MM.1S (cell line): Measurements from ENCODE around the gene BCOR.

ENCODE experiments used
- DNase-seq: peaks from one replicate; pipeline ENCODE4 v3.0.0-alpha.2; 2015
- H2AFZ ChIP-seq: fragments of 300-600 bp; sonication (generic); 2 replicates; pipeline ENCODE4 v1.6.0; 2016; ENCODE audit warnings: antibody characterized with exemption, low read length
- H3F3A ChIP-seq: fragments of 300-600 bp; sonication (generic); 2 replicates; pipeline ENCODE4 v1.6.1; 2016; ENCODE audit warnings: mild to moderate bottlenecking, antibody characterized with exemption, low read length, moderate library complexity, mixed read lengths; ENCODE audit not compliant: insufficient read depth
- H3K27ac ChIP-seq: fragments of 300-600 bp; sonication (generic); 2 replicates; pipeline ENCODE4 v1.5.1; 2016; ENCODE audit warnings: mild to moderate bottlenecking, low read length
- H3K27me3 ChIP-seq: fragments of 300-600 bp; sonication (generic); replicated peaks from 2 replicates; pipeline ENCODE4 v1.6.0; 2016; ENCODE audit warnings: low read length; ENCODE audit not compliant: insufficient read depth
- H3K36me3 ChIP-seq: fragments of 300-600 bp; sonication (generic); replicated peaks from 2 replicates; pipeline ENCODE4 v1.6.1; 2016; ENCODE audit warnings: mild to moderate bottlenecking, low read length, mixed read lengths; ENCODE audit not compliant: insufficient read depth
- H3K4me1 ChIP-seq: fragments of 300-600 bp; sonication (generic); 2 replicates; pipeline ENCODE4 v1.6.1; 2016; ENCODE audit warnings: low read length, mixed read lengths
- H3K4me2 ChIP-seq: fragments of 300-600 bp; sonication (generic); 2 replicates; pipeline ENCODE4 v1.6.0; 2016; ENCODE audit warnings: low read depth, low read length
- H3K4me3 ChIP-seq: fragments of 300-600 bp; sonication (generic); 2 replicates; pipeline ENCODE4 v1.5.1; 2016; ENCODE audit warnings: low read length, mixed read lengths
- H3K79me2 ChIP-seq: fragments of 300-600 bp; sonication (generic); 2 replicates; pipeline ENCODE4 v1.6.1; 2016; ENCODE audit warnings: mixed run types, low read length, mixed read lengths
- H3K9ac ChIP-seq: fragments of 300-600 bp; sonication (generic); 2 replicates; pipeline ENCODE4 v1.6.1; 2016; ENCODE audit warnings: low read length, mixed read lengths
- H3K9me2 ChIP-seq: fragments of 300-600 bp; sonication (generic); replicated peaks from 2 replicates; pipeline ENCODE4 v1.6.1; 2016; ENCODE audit warnings: mild to moderate bottlenecking, low read length, mixed read lengths; ENCODE audit not compliant: insufficient read depth
- H3K9me3 ChIP-seq: fragments of 300-600 bp; sonication (generic); replicated peaks from 2 replicates; pipeline ENCODE4 v1.6.1; 2016; ENCODE audit warnings: mild to moderate bottlenecking, low read length, mixed read lengths; ENCODE audit not compliant: insufficient read depth
- H4K20me1 ChIP-seq: fragments of 300-600 bp; sonication (generic); 2 replicates; pipeline ENCODE4 v1.6.1; 2016; ENCODE audit warnings: mild to moderate bottlenecking, low read length, moderate library complexity, mixed read lengths; ENCODE audit not compliant: insufficient read depth
- CTCF ChIP-seq: fragments of 300-600 bp; sonication (generic); IDR thresholded peaks from 2 replicates; pipeline ENCODE4 v1.5.1; 2016; ENCODE audit warnings: antibody characterized with exemption, low read length, mixed read lengths
- EZH2 ChIP-seq: fragments of 300-600 bp; sonication (generic); optimal IDR thresholded peaks from 2 replicates; pipeline ENCODE3; 2017; ENCODE audit warnings: low read depth, mild to moderate bottlenecking, antibody characterized with exemption, low read length, mixed read lengths
- EZH2phosphoT487 ChIP-seq: fragments of 300-600 bp; sonication (generic); IDR thresholded peaks from 2 replicates; pipeline ENCODE4 v1.6.1; 2018; ENCODE audit warnings: antibody characterized with exemption, low read length

The BCOR gene

DNA sequence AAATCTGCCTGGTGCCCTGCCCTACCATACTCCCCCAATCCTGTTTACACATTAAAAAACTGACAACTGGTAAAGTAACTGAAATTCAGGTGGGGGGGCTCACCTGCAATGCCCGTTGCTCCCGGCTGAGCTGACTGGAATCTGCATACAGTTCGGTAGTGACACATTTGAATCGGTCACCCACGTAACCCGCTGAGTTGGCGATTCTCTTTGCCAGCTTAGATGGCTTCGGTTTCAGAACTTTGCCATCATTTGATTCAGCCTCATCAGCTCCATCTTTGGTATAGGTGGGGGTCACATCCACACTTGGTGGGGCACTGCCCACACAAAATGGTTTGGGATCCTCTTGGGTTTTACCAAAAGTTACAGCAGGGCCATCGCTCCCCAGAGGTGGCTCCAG, 25.5 kb downstream of the BCOR start:
- Histone ChIP-seq H3K36me3 (no peaks in the 10 kb centered on the region; the same call in 1 of the 2 replicates), H3K9me3 (no peaks in the 10 kb centered on the region), H3K79me2 (peaks cover 98% of the 10 kb centered on the region)

GRCh38 chrX:40068048-40068447, 29.7 kb downstream of the BCOR start:
- Histone ChIP-seq H3K27ac (no peak overlapping the region), H3K36me3 (no peaks in the 10 kb centered on the region; the same call in 1 of the 2 replicates), H4K20me1 (peaks cover 4% of the 10 kb centered on the region), H3K9ac (no peak overlapping the region), H3K9me2 (no peaks in the 10 kb centered on the region), H3K9me3 (no peaks in the 10 kb centered on the region), H3K4me1 (no peaks in the 10 kb centered on the region), H2AFZ (no peak overlapping the region), H3K79me2 (peaks cover 100% of the 10 kb centered on the region), H3K4me3 (no peak overlapping the region), H3K27me3 (no peaks in the 10 kb centered on the region), H3K4me2 (no peak overlapping the region), H3F3A (peaks cover 6% of the 10 kb centered on the region; the same call in 1 of the 2 replicates)
- TF ChIP-seq EZH2phosphoT487 (no peak), EZH2 (no peak), CTCF (no peak)
- no peak for DNase-seq

More for the DNA sequence above, 25.5 kb downstream of the BCOR start:
- H3K4me1 ChIP-seq = no peaks in the 10 kb centered on the region
- no peaks in the 10 kb centered on the region for H3K9me2 ChIP-seq
- peaks cover 6% of the 10 kb centered on the region; the same call in 1 of the 2 replicates for H3F3A ChIP-seq
- H3K27ac ChIP-seq = no peak overlapping the region
- H4K20me1 ChIP-seq = peaks cover 4% of the 10 kb centered on the region
- H2AFZ ChIP-seq = no peak overlapping the region
- H3K27me3 ChIP-seq = no peaks in the 10 kb centered on the region
- H3K4me2 ChIP-seq = no peak overlapping the region
- DNase-seq = no peak
- H3K4me3 ChIP-seq = no peak overlapping the region
- no peak overlapping the region for H3K9ac ChIP-seq
- TF ChIP-seq EZH2phosphoT487 (no peak), CTCF (no peak), EZH2 (no peak)

GRCh38 chrX:40066700-40067099, 31.1 kb downstream of the BCOR start:
- Histone ChIP-seq H2AFZ (no peak overlapping the region), H3K79me2 (peaks cover 98% of the 10 kb centered on the region), H3K9me2 (no peaks in the 10 kb centered on the region), H3K27me3 (no peaks in the 10 kb centered on the region), H3K36me3 (no peaks in the 10 kb centered on the region; the same call in 1 of the 2 replicates), H3K27ac (no peak overlapping the region), H3K9ac (no peak overlapping the region), H4K20me1 (peaks cover 4% of the 10 kb centered on the region), H3K4me2 (no peak overlapping the region), H3K4me3 (no peak overlapping the region), H3K9me3 (no peaks in the 10 kb centered on the region), H3K4me1 (no peaks in the 10 kb centered on the region), H3F3A (peaks cover 6% of the 10 kb centered on the region; the same call in 1 of the 2 replicates)
- no peak for DNase-seq
- TF ChIP-seq EZH2 (no peak), CTCF (no peak), EZH2phosphoT487 (no peak)
